Breast epithelium (tissue), 4 donors: ENCODE results near the gene NRG3. TPM values are rescaled to one million over a fixed set of nuclear protein-coding genes. Genes with fewer than 3 reads are reported as not detected.

Source experiments
- DNase-seq, 2 donors: peaks; one replicate each; pipeline ENCODE4 v3.0.0-alpha.2; 2019; ENCODE audit warnings: low spot score in 2 of 2
- H3K27ac ChIP-seq, 2 donors: fragments of 200-600 bp; sonication (generic) in 1 of 2; one replicate each; pipeline ENCODE4 v1.5.1; 2016 to 2019; ENCODE audit warnings: mild to moderate bottlenecking in 1 of 2
- H3K27me3 ChIP-seq, 2 donors: fragments of 200-600 bp; sonication (generic) in 1 of 2; one replicate each; pipeline versions ENCODE4 v1.5.1 to v1.6.0; 2017 to 2019; ENCODE audit warnings: control low read depth in 1 of 2, mild to moderate bottlenecking in 1 of 2
- H3K36me3 ChIP-seq: fragments of 200-600 bp; one replicate; pipeline ENCODE4 v1.5.1; 2019
- H3K4me1 ChIP-seq, 2 donors: fragments of 200-600 bp; sonication (generic); one replicate each; pipeline ENCODE4 v1.5.1; 2016 to 2019; ENCODE audit warnings: control low read depth in 1 of 2
- H3K4me3 ChIP-seq, 3 donors: fragments of 200-600 bp; sonication (generic); 1 replicate in 2 of 3; 2 replicates in 1 of 3; pipeline ENCODE4 v1.5.1; 2016 to 2019; ENCODE audit warnings: mild to moderate bottlenecking in 3 of 3, moderate library complexity in 2 of 3
- H3K9me3 ChIP-seq, 2 donors: fragments of 200-600 bp; sonication (generic) in 1 of 2; one replicate each; pipeline ENCODE4 v1.5.1; 2016 to 2019; ENCODE audit warnings: control low read depth in 1 of 2
- POLR2A ChIP-seq: fragments of 450-650 bp; IDR thresholded peaks from one replicate; pipeline ENCODE4 v1.6.1; 2016; ENCODE audit warnings: antibody characterized with exemption, mild to moderate bottlenecking, moderate library complexity
- POLR2AphosphoS5 ChIP-seq, 3 donors: sonication (generic); formaldehyde crosslinking; IDR thresholded peaks; one replicate each; pipeline ENCODE4 v1.6.1; 2017; ENCODE audit warnings: antibody characterized with exemption in 3 of 3
- intact Hi-C: fragments of 100-400 bp; cut with DNase I; formaldehyde crosslinking; loops from one replicate; pipeline ENCODE4 v1.15.1; 2023; ENCODE audit warnings: low total_unique reads
- total RNA-seq, 3 donors: library from RNA; depleted of rRNA; stranded (reverse); fragments of >200 nt; gene quantifications; one replicate each; pipeline ENCODE4 v1.1.0, GENCODE V29; 2016
- TF ChIP-seq, protein P1 (sequence below), 3 donors: fragments of 450-650 bp; IDR thresholded peaks; one replicate each; pipeline ENCODE4 v1.5.1; 2016 to 2017; ENCODE audit warnings: antibody characterized with exemption in 3 of 3, mild to moderate bottlenecking in 3 of 3, moderate library complexity in 3 of 3

The NRG3 gene
- total RNA-seq, 3 donors from 2014 or later: 0.16 to 0.88 (median 0.33) TPM

DNA sequence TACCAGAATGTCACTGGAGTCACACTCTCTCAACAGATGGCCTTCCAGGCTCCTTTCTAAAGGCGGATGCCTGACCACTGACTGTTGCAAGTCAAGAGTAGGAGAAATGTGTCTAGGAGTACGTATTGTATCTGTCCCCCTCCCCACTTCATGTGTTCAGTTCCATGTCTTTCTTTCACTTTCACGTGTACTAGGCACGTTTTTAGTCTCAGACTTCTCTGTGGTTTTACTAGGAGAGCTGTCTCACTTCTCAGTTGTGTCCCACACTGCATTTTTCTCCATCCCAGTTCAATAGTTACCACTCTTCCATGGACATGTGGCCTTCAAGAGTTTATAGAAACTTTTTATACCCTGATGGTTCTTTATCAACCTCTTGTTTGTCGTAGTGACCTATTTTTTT, 893.0 kb downstream of the NRG3 start:
- no peaks in the 10 kb centered on the region for H3K9me3 ChIP-seq
- no peaks in the 10 kb centered on the region for H3K36me3 ChIP-seq
- no peak for DNase-seq
- H3K27me3 ChIP-seq: no peaks in the 10 kb centered on the region
- H3K4me3 ChIP-seq: no peak overlapping the region
- TF ChIP-seq POLR2A: no peak
- TF ChIP-seq, protein P1, sequence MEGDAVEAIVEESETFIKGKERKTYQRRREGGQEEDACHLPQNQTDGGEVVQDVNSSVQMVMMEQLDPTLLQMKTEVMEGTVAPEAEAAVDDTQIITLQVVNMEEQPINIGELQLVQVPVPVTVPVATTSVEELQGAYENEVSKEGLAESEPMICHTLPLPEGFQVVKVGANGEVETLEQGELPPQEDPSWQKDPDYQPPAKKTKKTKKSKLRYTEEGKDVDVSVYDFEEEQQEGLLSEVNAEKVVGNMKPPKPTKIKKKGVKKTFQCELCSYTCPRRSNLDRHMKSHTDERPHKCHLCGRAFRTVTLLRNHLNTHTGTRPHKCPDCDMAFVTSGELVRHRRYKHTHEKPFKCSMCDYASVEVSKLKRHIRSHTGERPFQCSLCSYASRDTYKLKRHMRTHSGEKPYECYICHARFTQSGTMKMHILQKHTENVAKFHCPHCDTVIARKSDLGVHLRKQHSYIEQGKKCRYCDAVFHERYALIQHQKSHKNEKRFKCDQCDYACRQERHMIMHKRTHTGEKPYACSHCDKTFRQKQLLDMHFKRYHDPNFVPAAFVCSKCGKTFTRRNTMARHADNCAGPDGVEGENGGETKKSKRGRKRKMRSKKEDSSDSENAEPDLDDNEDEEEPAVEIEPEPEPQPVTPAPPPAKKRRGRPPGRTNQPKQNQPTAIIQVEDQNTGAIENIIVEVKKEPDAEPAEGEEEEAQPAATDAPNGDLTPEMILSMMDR (IDR thresholded peaks at IDR 0.05): no peak
- TF ChIP-seq POLR2AphosphoS5 (IDR thresholded peaks at IDR 0.05): no peak
- intact Hi-C loops: no loop called here
- no peak overlapping the region for H3K27ac ChIP-seq
- no peaks in the 10 kb centered on the region for H3K4me1 ChIP-seq

DNA sequence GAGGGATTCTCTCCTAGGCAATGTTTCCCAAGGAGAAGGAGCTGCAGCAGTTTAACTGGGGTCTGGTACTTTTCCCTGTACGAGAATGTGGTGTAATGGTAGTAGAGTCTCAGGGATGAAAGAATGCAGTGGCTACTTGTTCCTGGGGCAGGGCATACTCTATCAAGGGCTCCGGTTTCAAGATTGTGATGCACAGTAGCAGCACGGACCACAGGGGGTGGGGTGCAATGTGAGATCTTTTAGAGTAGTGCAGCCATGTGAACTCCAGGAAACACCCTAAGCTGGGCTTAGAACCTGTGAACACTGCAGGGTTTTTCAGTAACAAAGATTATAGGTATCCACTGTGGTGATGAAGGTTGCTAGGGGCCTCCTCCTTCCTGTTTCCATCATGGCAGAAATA, 903.9 kb downstream of the NRG3 start:
- intact Hi-C loops: no loop called here
- Histone ChIP-seq H3K27ac (no peak overlapping the region), H3K4me3 (no peak overlapping the region), H3K36me3 (no peaks in the 10 kb centered on the region), H3K4me1 (no peaks in the 10 kb centered on the region), H3K9me3 (no peaks in the 10 kb centered on the region), H3K27me3 (no peaks in the 10 kb centered on the region)
- no peak for DNase-seq
- TF ChIP-seq, protein P1 (IDR thresholded peaks at IDR 0.05): no peak
- TF ChIP-seq POLR2AphosphoS5 (IDR thresholded peaks at IDR 0.05): no peak
- no peak for TF ChIP-seq POLR2A

DNA sequence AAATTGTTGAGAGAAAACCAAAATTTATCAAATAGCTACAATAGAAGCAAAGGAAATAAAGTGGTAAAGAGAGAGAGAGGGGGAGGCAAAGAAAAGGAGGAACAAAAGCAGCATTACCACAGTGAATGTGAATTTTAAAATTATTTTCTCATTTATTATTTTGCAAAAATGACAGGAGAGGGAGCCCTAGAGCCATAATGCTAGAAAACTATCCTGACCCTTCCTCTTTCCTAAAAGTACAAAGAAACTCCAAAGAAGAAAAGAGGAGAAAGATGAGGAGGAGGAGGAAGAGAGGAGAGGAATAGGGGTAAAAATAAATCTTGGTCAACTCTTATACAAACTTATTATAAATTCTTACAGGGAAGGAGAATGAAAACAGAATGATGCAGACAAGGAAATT, 921.5 kb downstream of the NRG3 start:
- intact Hi-C loops: no loop called here
- TF ChIP-seq, protein P1 (IDR thresholded peaks at IDR 0.05): peak in 1 of 3 donors; percentile 35
- TF ChIP-seq POLR2A (no peak), POLR2AphosphoS5 (IDR thresholded peaks at IDR 0.05) (no peak)
- no peaks in the 10 kb centered on the region for H3K27me3 ChIP-seq
- no peaks in the 10 kb centered on the region for H3K36me3 ChIP-seq
- H3K9me3 ChIP-seq: no peaks in the 10 kb centered on the region
- H3K27ac ChIP-seq: no peak overlapping the region
- DNase-seq: no peak
- no peak overlapping the region for H3K4me3 ChIP-seq
- no peaks in the 10 kb centered on the region for H3K4me1 ChIP-seq

DNA sequence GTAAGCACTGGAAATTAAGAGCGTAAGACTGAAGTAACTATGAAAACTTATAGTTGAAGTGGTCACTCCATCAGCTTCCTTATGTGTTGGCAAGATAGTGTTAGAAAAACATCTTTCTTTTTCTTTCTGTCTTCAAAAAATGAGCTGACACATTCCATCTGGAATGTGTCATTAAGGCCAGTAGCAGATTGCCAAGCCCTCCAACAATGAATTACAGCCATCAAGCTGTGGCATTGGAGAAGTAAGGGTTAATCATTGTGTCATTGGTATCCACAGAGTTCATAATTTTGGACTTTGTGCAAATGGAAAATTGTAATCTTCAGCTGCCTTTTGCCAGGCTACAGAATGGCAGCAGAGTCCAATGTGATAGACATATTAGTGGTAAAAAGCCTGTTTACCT, 926.3 kb downstream of the NRG3 start:
- TF ChIP-seq POLR2AphosphoS5 (IDR thresholded peaks at IDR 0.05) (no peak), POLR2A (no peak)
- TF ChIP-seq, protein P1 (IDR thresholded peaks at IDR 0.05): no peak
- H3K9me3 ChIP-seq: no peaks in the 10 kb centered on the region
- intact Hi-C loops: no loop called here
- no peaks in the 10 kb centered on the region for H3K27me3 ChIP-seq
- no peak overlapping the region for H3K27ac ChIP-seq
- no peaks in the 10 kb centered on the region for H3K36me3 ChIP-seq
- no peak overlapping the region for H3K4me3 ChIP-seq
- DNase-seq: no peak
- no peaks in the 10 kb centered on the region for H3K4me1 ChIP-seq

DNA sequence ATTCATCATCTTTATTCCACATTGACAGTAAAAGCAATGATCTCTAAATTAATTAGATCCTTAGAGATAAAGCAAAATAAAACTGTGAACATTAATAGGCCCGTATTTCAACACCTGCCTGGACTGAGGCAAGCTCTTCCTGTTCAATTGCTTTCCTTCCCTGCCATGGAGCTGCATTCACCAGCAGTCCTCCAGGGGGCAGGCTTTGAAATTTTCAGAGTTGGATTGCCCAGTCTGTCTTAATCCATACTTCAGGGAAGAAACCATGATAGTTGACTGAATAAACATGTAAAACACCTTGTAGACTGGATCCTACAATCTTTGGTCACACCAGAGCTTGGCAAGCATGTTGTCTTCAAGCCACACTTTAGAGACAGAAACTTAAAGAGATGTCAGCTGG, 936.6 kb downstream of the NRG3 start:
- no peaks in the 10 kb centered on the region for H3K27me3 ChIP-seq
- no peak overlapping the region for H3K27ac ChIP-seq
- no peak for DNase-seq
- no peaks in the 10 kb centered on the region for H3K9me3 ChIP-seq
- TF ChIP-seq POLR2A (no peak), POLR2AphosphoS5 (IDR thresholded peaks at IDR 0.05) (no peak)
- TF ChIP-seq, protein P1 (IDR thresholded peaks at IDR 0.05): no peak
- no peaks in the 10 kb centered on the region for H3K4me1 ChIP-seq
- H3K4me3 ChIP-seq: no peak overlapping the region
- intact Hi-C loops: no loop called here
- no peaks in the 10 kb centered on the region for H3K36me3 ChIP-seq
